HS-5 (cell line): ENCODE measurements around the gene DCP2.

ENCODE experiments used
- DNase-seq: peaks from one replicate; pipeline ENCODE4 v3.0.0-alpha.2; 2012; ENCODE audit warnings: low read depth

DCP2 gene

GRCh38 chr5:113068559-113068958 lies 92.0 kb downstream of the DCP2 start:
- DNase-seq = no peak
